Measurements from ENCODE around the gene PLXNA2.

Gene PLXNA2

GRCh38 chr1:208108213-208108608 is 136.0 kb downstream of the PLXNA2 start:
- DNase-seq = no peak

DNA sequence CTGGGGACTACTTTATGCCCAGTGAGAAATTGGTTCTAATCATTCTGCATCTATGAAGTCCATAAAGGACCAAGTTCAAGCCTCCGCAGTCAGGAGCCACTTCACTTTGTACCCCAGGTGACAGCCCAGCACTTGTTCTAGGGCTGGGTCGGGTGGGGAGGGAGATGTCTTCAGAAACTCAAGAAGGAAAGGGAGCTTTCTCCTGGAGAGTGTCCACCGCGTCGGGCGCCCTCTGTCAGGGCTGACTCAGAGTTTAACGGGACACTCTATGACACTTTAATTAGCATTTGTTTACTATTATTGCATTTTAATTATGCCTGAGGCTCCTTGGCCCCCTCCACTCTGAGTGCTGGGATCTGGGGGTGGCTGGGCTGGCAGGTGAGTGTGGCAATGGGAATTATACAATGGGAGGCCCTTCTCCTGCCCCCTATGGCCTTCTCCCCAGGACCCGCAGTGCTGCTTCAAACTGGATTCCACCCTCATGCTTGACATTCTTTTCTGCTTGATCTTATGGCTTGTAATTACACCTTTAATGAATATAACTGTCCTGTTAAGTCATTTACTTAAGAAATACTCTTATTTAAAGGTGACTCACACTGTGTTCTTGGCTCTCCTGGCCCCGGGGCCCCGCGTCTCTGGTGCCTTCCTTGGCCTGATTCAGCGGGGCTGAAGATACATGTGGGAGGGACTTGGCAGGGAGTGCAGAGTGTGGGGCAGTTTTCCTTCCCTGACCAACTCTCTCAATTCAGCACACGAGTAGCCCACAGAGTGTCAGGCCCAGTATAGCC is 136.6 kb downstream of the PLXNA2 start:
- DNase-seq = no peak

DNA sequence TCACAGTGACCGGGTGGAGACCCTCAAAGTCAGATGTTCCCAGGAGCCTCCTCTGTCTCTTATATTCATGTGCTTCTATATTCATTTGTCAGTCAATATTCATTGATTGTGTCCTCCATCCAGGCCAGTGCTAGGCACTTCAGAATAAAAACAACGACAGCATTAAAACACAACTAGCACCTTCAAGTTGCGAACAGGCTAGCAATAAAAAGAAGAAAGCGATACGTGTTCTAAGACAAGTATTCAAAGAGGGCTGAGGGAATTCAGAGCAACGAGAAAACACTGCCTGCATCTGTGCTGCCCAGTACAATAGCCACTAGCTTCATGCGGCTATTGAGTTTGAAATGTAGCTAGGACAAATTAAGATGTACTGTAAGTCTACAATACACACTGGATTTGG is 138.0 kb downstream of the PLXNA2 start:
- DNase-seq = no peak

GRCh38 chr1:208105756-208106155 is 138.4 kb downstream of the PLXNA2 start:
- no peak for DNase-seq

DNA sequence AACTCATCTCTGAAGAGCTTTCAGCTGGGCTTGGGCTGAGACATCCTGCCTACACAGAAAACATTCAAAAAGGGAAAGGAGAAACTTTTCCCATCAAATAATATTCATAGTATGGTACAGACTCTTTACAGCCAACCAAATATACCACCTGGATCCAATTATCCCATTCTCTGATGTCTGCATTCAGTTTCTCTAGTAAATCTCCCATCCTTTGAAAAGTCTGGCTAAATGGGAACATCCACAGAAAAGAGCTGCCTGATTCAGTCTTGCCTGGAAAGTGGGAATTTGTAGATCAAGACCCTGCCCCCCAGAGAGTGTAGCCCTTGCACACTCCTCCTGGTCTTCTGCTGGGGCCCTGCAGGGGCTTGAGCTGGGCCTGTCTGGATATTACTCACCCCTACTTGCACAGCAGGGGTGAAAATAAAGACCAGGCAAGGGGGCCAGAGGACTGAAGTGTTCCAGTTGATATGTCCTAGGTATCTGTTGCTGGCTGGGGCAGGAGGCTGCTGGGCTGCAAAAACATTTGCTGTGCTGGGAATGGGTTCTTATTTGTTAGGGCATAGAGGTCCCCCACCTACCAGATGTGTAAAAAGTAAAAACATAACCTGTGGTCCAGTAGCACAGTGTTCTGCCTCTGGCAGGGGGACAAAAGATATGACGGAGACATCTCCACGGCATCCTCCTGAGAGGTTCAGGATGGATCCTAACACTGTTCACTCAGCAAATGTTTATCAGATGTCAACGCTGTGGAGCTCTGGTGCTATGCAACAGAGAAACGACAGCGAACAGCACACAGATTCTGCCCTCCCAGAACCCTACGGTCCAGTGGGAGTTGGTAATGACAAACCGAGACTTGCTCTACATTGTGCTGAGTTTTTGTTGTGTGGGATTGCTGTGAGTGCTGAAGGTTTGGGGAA is 140.3 kb downstream of the PLXNA2 start:
- DNase-seq = no peak

DNA sequence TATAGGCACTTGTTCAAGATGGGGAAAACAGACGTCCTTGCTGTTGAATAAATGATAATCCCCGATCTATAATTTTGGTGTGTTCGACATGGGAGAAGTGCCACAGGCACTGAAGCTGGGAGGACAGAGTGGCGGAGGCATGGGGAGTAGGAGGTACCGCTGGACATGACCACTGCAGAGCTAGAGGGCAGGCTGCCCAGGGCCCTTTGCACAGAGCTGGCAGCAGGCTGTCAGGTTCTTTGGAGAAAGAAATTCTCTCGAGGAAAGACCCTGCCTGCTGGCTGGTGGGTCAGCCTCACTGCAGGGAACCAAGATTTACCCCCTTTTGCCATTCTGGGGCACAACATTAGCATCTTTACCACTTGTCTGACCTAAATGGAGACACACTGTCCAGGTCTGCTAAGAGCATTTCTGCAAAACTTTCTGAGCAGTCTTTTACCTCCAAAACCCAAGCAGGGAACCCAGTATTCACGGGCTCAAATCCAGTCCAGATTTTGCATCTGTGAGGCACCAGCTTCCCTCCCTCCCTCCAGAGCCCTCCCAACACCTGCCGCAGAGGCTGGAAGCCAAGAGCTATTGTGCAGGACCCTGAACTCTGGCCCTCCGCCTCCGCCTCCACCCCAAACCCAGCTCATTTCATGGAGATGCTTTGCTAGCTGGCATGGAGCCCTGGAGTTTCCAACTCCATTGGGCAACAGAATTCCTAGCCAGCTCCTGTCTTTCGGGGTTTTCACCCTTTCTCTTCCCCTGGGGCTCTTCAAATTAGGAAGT is 142.3 kb downstream of the PLXNA2 start:
- DNase-seq = no peak

GRCh38 chr1:208100906-208101305 is 143.3 kb downstream of the PLXNA2 start:
- no peak for DNase-seq

- DNase-seq = no peak
Observed at GRCh38 chr1:208100106-208100505, 144.1 kb downstream of the PLXNA2 start.

GRCh38 chr1:208098773-208099172 is 145.4 kb downstream of the PLXNA2 start:
- no peak for DNase-seq

DNA sequence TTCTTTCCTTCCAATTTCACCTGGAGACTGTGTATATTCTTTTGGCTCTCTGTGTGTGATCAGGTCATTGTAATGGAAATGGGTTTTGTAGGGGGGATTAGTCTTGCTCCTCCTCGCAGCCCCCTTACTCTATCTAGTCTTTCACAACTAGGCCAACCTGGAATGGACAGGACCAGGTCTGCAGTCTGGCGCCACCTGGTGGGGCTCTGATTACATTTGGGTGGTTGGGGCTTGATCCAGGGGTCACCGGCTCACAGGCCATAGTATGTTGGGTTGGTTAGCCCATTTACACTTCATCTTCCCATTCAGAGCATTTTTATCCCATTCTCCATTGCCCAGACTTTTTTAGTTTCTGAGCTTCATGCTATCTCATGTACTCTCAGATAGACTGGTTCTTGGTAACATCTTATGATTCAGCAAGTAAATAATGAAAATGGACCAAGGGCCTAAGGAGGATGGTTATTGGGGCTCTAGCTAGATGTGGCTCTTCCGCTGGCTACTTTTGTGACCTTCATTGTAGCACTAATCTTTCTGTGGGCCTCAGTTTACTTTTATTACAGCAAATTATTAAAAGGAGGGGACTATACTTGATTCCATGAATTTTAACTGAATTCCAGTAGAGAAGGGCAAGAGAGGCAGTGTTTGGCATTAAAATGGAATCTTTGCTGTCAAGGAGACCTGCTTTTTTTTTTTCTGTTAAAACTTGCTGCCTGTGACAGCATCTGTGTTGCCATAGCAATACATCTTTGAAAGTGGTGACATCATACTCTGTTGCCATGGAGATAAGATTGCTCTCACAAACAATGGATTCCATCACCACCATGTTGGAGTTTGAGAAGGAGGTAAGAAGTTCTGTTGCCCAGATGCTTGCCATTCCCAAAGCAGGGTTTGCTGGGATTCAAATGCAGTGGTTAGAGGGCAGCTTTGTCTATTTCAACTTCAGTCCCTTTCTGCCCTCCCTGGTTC is 150.1 kb downstream of the PLXNA2 start:
- peak; percentile 83 for DNase-seq

GRCh38 chr1:208093046-208093445 is 151.1 kb downstream of the PLXNA2 start:
- no peak for DNase-seq

DNA sequence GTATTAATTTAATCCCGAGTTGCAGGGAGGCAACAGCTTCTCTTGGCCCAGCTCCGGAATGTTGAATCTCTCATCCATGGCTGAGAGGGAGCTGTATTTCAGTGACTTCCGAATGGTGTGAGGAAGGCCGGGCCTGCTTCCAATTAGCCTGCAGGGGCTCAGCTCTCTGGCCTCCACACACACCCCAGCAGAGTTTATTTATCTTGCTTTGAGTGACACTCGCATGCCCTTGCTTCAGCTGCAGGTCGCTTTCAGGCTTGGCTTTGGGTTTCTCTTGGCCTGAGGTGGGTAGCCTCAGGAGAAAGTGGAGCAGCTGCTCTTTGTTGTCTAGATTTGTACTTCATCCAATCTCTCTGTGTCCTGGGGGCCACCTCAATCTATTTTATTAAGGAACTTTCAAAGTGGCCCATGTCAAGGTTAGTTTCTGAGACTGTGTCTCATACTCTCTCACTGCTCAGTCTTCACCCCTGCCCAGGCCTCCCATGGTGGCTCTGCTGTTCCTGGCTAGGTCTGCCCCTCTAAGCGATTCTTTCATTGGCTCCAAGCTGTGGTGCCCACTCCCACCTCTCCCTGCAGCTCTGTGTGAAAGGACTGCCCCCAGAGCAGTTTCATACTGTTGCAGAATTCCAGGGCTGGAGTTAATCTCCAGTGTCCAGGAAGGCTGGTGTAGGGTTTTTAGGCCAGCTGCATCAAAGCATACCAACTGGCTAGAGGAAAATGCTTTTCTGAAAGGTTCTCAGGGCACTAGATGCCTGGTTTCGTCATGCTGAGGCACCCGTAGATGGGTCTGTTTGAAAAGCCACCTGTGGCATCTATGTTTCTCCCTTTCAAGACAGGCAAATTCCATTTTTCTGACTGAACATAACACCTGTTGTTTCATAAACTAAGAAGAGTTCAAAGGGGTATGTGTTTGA is 153.5 kb downstream of the PLXNA2 start:
- no peak for DNase-seq

DNA sequence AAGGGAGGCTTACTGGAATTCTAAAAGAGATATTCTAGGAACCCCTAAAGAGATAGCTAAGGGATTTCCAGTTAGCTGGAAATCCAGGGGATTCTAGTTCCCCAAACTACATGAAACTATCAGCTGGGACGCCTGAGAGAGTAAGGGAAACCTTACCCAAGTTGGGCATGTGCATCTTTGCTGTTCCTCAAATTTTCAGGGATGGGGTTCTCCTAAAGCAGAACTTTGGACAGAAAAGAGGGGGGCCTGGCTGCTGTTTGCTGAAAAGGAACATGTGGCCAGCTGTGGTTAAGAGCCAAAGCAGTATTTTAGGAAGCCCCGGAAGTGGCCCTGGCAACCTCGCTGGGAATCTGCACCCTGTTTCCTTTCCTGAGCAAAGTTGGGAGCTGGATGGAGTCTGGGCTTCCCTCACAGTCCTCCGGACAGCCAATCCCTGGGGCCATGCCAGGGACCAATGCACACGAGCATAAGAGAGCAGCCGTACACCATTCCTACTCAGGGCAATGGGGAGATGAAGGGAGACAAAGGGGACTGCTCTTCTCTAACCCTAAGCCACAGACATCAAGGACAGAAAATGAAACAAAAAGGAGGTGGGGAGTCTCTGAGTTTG is 154.3 kb downstream of the PLXNA2 start:
- DNase-seq = no peak

DNA sequence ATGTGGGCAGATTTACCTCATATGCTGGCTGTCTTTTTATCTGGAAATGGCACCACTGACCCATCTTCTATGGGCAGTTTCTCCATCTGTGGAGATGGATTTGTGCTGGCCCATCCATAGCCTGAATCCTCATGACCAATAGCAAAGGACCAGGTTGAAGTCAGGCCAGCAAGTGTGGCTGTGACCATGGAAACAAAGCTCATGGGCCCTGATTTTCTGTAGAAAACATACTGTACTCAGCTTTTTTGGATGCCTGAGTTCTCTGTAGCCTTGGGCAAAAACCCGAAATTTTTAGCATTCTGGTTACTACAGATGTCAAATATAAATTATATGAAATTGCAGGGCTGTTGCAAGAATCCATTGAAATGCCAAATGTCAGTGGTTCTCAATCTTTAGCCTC is 155.0 kb downstream of the PLXNA2 start:
- no peak for DNase-seq

- DNase-seq = no peak
Observed at GRCh38 chr1:208088319-208088718, 155.9 kb downstream of the PLXNA2 start.

DNA sequence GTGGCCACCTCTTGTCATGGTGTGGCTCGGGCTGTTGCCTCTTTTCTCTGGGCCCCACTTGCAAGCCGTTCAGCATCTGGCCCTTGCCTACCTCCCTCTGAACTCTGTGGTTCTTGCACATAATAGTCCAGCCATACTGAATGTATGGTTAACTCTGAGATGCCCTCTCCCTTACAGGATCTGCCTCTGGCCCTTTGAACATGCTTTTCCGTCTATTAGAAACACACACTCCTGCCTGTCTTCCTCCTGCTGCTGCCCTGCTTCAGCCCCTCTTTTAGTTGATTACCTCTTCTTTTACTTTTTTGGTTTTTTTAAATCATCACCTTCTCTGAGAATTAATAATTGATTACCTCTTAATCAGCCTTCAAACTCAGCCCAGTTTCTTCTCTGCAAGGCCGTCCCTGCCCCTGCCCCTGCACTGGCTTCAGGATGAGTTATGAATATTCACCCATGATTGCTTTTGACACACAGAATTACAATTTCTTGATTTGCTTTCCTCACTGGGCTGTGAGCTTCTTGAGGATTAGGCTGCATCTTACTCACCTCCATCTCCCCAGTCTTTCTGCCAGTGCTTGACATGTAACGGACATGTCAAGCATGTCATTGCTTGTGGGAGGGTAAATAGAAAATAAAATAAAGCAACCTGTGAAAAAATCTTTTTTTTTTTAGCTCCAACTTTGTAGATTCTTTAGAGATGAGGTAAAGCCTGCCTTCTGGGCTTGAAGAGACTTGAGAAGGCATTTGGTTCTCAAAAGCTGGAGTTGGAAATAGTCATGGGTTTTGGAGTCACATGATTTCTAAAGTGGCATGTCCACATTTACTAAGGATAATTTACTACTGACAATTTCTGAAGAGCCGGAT is 158.3 kb downstream of the PLXNA2 start:
- DNase-seq = no peak

GRCh38 chr1:208084764-208085163 is 159.4 kb downstream of the PLXNA2 start:
- DNase-seq = no peak

DNA sequence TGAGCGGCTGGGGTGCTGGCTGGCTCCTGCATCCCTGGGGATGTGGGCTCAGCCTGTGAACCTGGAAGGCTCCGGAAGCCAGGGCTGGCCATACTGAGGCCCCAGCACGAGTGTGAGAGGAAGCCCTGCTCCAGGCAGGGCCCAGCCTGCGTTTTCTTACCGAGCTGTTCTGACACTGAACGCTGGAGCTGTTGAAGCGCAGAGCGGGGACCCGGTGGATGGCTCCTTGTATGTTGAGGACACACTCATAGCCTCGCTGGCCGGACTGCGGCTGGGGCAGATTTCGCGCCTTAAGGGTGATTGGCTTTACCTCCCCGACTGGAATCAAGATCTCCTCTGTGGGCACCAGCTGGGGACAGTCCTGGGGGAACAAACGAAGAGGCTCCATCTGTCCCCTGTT is 160.0 kb downstream of the PLXNA2 start:
- DNase-seq = no peak

DNA sequence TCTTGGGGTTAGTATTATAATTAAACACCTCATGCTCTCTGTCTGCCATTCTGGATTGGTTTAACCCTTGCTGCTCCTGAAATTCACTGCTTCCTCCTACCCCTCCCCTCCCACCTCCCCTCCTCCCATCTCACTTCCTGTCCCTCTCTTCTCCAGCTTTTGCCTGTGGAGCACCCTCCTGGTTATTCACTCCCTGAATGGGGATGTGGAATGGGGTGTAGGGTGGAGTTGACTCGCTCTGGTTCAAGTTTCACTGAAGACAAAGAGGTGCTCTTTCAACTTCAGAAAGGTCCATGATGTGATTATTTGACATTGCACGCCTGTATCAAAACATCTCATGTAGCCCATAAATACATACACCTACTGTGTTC is 160.5 kb downstream of the PLXNA2 start:
- no peak for DNase-seq

All from DMS53 (cell line).